Tibial artery (tissue), 4 donors: ENCODE measurements around the gene OPRM1.
"Not testable (repeated sequence)": the region's sequence is repeated elsewhere in the genome, so short reads cannot be mapped to it uniquely, and the experiment has no call there.

ENCODE experiments used
- DNase-seq, 2 donors: peaks; one replicate each; pipeline ENCODE4 v3.0.0-alpha.2; 2019
- H3K27ac ChIP-seq, 2 donors: fragments of 200-600 bp; sonication (generic) in 1 of 2; 1 replicate in 1 of 2; 2 replicates in 1 of 2; pipeline ENCODE4 v1.5.1; 2018 to 2019; ENCODE audit warnings: mild to moderate bottlenecking in 1 of 2
- H3K27me3 ChIP-seq, 2 donors: fragments of 200-600 bp; sonication (generic) in 1 of 2; one replicate each; pipeline versions ENCODE4 v1.5.1 to v1.6.0; 2016 to 2019
- H3K36me3 ChIP-seq, 3 donors: fragments of 200-600 bp; sonication (generic) in 2 of 3; one replicate each; pipeline ENCODE4 v1.5.1; 2016 to 2019; ENCODE audit warnings: mild to moderate bottlenecking in 2 of 3
- H3K4me1 ChIP-seq, 4 donors: fragments of 200-600 bp; sonication (generic) in 2 of 4; 1 replicate in 3 of 4; 2 replicates in 1 of 4; pipeline ENCODE4 v1.5.1; 2016 to 2019
- H3K4me3 ChIP-seq, 2 donors: fragments of 200-600 bp; sonication (generic) in 1 of 2; 1 replicate in 1 of 2; 2 replicates in 1 of 2; pipeline ENCODE4 v1.5.1; 2018 to 2019; ENCODE audit warnings: mild to moderate bottlenecking in 2 of 2
- H3K9me3 ChIP-seq, 3 donors: fragments of 200-600 bp; sonication (generic) in 1 of 3; one replicate each; pipeline ENCODE4 v1.5.1; 2016 to 2019
- intact Hi-C: fragments of 100-400 bp; cut with DNase I; formaldehyde crosslinking; loops from one replicate; pipeline ENCODE4 v1.15.0; 2023; ENCODE audit warnings: low total_unique reads
- TF ChIP-seq, protein P1 (sequence below), 2 experiments: fragments of 200-600 bp in 1 of 2; fragments of 450-650 bp in 1 of 2; IDR thresholded peaks; one replicate each; pipeline ENCODE4 v1.5.1; 2017 to 2019; ENCODE audit warnings: antibody characterized with exemption in 2 of 2, mild to moderate bottlenecking in 1 of 2, moderate library complexity in 1 of 2

OPRM1 gene

GRCh38 chr6:154196333-154196885, 157.4 kb downstream of the OPRM1 start:
- no peaks in the 10 kb centered on the region for H3K9me3 ChIP-seq
- H3K27ac ChIP-seq, result no peak overlapping the region
- TF ChIP-seq, protein P1, sequence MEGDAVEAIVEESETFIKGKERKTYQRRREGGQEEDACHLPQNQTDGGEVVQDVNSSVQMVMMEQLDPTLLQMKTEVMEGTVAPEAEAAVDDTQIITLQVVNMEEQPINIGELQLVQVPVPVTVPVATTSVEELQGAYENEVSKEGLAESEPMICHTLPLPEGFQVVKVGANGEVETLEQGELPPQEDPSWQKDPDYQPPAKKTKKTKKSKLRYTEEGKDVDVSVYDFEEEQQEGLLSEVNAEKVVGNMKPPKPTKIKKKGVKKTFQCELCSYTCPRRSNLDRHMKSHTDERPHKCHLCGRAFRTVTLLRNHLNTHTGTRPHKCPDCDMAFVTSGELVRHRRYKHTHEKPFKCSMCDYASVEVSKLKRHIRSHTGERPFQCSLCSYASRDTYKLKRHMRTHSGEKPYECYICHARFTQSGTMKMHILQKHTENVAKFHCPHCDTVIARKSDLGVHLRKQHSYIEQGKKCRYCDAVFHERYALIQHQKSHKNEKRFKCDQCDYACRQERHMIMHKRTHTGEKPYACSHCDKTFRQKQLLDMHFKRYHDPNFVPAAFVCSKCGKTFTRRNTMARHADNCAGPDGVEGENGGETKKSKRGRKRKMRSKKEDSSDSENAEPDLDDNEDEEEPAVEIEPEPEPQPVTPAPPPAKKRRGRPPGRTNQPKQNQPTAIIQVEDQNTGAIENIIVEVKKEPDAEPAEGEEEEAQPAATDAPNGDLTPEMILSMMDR (IDR thresholded peaks at IDR 0.05), result no peak
- no peaks in the 10 kb centered on the region for H3K4me1 ChIP-seq
- H3K27me3 ChIP-seq, result no peaks in the 10 kb centered on the region
- no peaks in the 10 kb centered on the region for H3K36me3 ChIP-seq
- intact Hi-C loops, result no loop called here
- no peak overlapping the region for H3K4me3 ChIP-seq
- DNase-seq, result no peak

DNA sequence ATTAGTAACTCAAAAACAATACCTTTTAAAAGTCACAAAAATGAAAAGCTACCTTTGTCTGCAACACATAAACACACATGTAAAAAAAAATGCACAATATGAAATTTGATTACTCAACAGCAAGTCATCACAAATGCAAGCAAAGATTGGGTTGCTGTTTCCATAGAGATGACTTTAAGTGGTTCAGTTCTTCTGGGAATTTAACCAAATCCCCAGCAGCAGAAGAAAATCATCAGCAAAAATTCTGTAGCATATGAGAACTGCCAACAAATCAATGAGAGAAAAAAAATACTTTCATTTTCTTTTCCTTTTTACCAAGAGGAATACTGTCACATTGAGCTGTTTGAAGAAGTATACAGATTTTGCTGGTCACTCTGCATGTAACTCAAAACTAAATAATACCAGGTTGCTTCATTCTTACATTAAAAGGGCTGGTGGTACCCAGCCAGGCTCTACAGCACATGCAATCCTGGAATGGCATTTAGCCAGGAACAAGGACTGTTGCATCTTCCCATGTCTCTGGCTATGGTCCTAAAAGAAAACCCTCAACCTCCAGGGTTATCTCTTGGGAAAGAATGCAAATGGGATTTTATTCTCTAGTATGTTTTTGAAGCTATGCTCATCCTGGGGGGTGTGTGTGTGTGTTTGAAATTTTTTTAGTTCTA, 158.3 kb downstream of the OPRM1 start:
- Histone ChIP-seq H3K36me3 (no peaks in the 10 kb centered on the region), H3K4me3 (no peak overlapping the region), H3K4me1 (no peaks in the 10 kb centered on the region), H3K27ac (no peak overlapping the region), H3K27me3 (no peaks in the 10 kb centered on the region), H3K9me3 (no peaks in the 10 kb centered on the region)
- TF ChIP-seq, protein P1 (IDR thresholded peaks at IDR 0.05), result no peak
- DNase-seq, result no peak
- intact Hi-C loops, result no loop called here

DNA sequence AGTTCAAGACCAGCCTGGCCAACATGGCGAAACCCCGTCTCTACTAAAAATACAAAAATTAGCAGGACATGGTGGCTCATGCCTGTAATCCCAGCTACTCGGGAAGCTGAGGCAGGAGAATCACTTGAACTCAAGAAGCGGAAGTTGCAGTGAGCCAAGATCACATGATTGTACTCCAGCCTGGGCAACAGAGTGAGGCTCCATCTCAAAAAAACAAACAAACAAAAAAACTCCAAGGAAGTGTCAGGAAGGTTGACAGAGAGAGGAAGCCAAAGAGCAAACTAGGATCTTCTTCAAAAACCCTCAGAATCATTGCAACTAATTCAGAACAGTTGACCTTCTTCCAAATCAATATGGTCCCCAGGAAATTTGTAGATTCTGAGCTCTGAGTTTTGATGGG, 162.6 kb downstream of the OPRM1 start:
- DNase-seq, H3K9me3 ChIP-seq, H3K27ac ChIP-seq, H3K27me3 ChIP-seq, H3K4me3 ChIP-seq, H3K36me3 ChIP-seq, intact Hi-C loops, H3K4me1 ChIP-seq: not testable (repeated sequence)

GRCh38 chr6:154202339-154202738, 163.3 kb downstream of the OPRM1 start:
- no peak overlapping the region for H3K27ac ChIP-seq
- H3K4me3 ChIP-seq, result no peak overlapping the region
- TF ChIP-seq, protein P1 (IDR thresholded peaks at IDR 0.05), result no peak
- intact Hi-C loops, result no loop called here
- no peaks in the 10 kb centered on the region for H3K27me3 ChIP-seq
- DNase-seq, result no peak
- no peaks in the 10 kb centered on the region for H3K9me3 ChIP-seq
- H3K36me3 ChIP-seq, result no peaks in the 10 kb centered on the region
- no peaks in the 10 kb centered on the region for H3K4me1 ChIP-seq

DNA sequence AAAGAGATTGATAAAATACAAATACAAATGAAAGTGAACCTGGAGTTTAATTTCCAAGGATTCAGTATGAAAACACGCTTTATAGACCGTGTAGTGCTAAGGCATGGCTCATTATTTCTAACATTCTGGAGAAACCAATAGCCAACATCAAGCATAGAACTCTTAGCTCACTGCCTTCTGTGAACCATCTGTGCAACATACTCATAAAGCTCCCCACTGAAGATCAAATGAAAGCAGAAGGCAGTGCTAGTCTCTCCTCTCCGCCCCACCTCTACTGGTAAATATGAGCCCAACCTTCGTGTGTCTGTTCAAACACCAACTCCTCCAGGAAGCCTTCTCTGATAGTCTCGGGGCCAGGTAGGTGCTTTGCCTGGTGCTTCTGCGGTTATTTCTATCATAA, 163.9 kb downstream of the OPRM1 start:
- TF ChIP-seq, protein P1 (IDR thresholded peaks at IDR 0.05), result no peak
- intact Hi-C loops, result no loop called here
- Histone ChIP-seq H3K27ac (no peak overlapping the region), H3K4me3 (no peak overlapping the region), H3K27me3 (no peaks in the 10 kb centered on the region), H3K4me1 (no peaks in the 10 kb centered on the region), H3K36me3 (no peaks in the 10 kb centered on the region), H3K9me3 (no peaks in the 10 kb centered on the region)
- DNase-seq, result no peak

GRCh38 chr6:154206141-154206540, 167.1 kb downstream of the OPRM1 start:
- Histone ChIP-seq H3K36me3 (no peaks in the 10 kb centered on the region), H3K27ac (no peak overlapping the region), H3K9me3 (no peaks in the 10 kb centered on the region), H3K4me1 (no peaks in the 10 kb centered on the region), H3K4me3 (no peak overlapping the region), H3K27me3 (no peaks in the 10 kb centered on the region)
- intact Hi-C loops, result no loop called here
- no peak for DNase-seq
- TF ChIP-seq, protein P1 (IDR thresholded peaks at IDR 0.05), result no peak
